ENCODE measurements around the gene PRR19.

The PRR19 gene

GRCh38 chr19:42271045-42271419, 30.9 kb upstream of the PRR19 start:
- DNase-seq (ENCODE audit: low read depth): no peak

GRCh38 chr19:42271861-42272534, 29.9 kb upstream of the PRR19 start:
- no peak for DNase-seq (ENCODE audit: low read depth)

- no peak for DNase-seq (ENCODE audit: low read depth)
Measured at GRCh38 chr19:42272535-42272897, 29.4 kb upstream of the PRR19 start.

GRCh38 chr19:42272989-42273406, 28.9 kb upstream of the PRR19 start:
- DNase-seq (ENCODE audit: low read depth): no peak

- no peak for DNase-seq (ENCODE audit: low read depth)
Measured at GRCh38 chr19:42273407-42274064, 28.4 kb upstream of the PRR19 start.

GRCh38 chr19:42274065-42274682, 27.8 kb upstream of the PRR19 start:
- DNase-seq (ENCODE audit: low read depth): no peak

GRCh38 chr19:42275103-42275502, 26.8 kb upstream of the PRR19 start:
- no peak for DNase-seq (ENCODE audit: low read depth)

GRCh38 chr19:42275517-42275916, 26.4 kb upstream of the PRR19 start:
- no peak for DNase-seq (ENCODE audit: low read depth)

GRCh38 chr19:42276284-42276683, 25.6 kb upstream of the PRR19 start:
- DNase-seq (ENCODE audit: low read depth): no peak

GRCh38 chr19:42276821-42277220, 25.1 kb upstream of the PRR19 start:
- no peak for DNase-seq (ENCODE audit: low read depth)

- no peak for DNase-seq (ENCODE audit: low read depth)
Measured at GRCh38 chr19:42277821-42278451, 24.0 kb upstream of the PRR19 start.

GRCh38 chr19:42278452-42279154, 23.3 kb upstream of the PRR19 start:
- no peak for DNase-seq (ENCODE audit: low read depth)

GRCh38 chr19:42279155-42279901, 22.6 kb upstream of the PRR19 start:
- no peak for DNase-seq (ENCODE audit: low read depth)

GRCh38 chr19:42279902-42280814, 21.8 kb upstream of the PRR19 start:
- peak; percentile 83 for DNase-seq (ENCODE audit: low read depth)

GRCh38 chr19:42280815-42281145, 21.2 kb upstream of the PRR19 start:
- DNase-seq (ENCODE audit: low read depth): no peak

GRCh38 chr19:42281146-42281826, 20.6 kb upstream of the PRR19 start:
- DNase-seq (ENCODE audit: low read depth): no peak

- DNase-seq (ENCODE audit: low read depth): no peak
Measured at GRCh38 chr19:42281827-42282762, 19.8 kb upstream of the PRR19 start.

- DNase-seq (ENCODE audit: low read depth): no peak
Measured at GRCh38 chr19:42282819-42283187, 19.1 kb upstream of the PRR19 start.

Data from activated T-cell treated with anti-CD3 and anti-CD28 coated beads for 24 hours (primary cell).